GM18508 (cell line): ENCODE results near the gene P3H2.

Source experiments
- ATAC-seq: cut with Tn5 transposase; IDR thresholded peaks from one replicate; pipeline ENCODE4 v1.9.1; 2021; ENCODE audit warnings: moderate number of reproducible peaks; ENCODE audit not compliant: insufficient read depth, unreplicated experiment

Gene P3H2

GRCh38 chr3:190127797-190128196 is 7.1 kb upstream of the P3H2 start:
- no peak for ATAC-seq

- ATAC-seq: no peak
Measured at GRCh38 chr3:190127195-190127594, 6.5 kb upstream of the P3H2 start.

- no peak for ATAC-seq
Measured at GRCh38 chr3:190125436-190126068, 4.9 kb upstream of the P3H2 start.

GRCh38 chr3:190124067-190124466 is 3.4 kb upstream of the P3H2 start:
- ATAC-seq: no peak

GRCh38 chr3:190122198-190122771 is 1.6 kb upstream of the P3H2 start:
- ATAC-seq: no peak

GRCh38 chr3:190121383-190121782 is 686 bp upstream of the P3H2 start:
- ATAC-seq: no peak

- no peak for ATAC-seq
Measured at GRCh38 chr3:190121061-190121377, 322 bp upstream of the P3H2 start.

GRCh38 chr3:190119461-190120268 is 1.0 kb downstream of the P3H2 start:
- ATAC-seq: no peak

GRCh38 chr3:190118438-190118837 is 2.3 kb downstream of the P3H2 start:
- ATAC-seq: no peak

- no peak for ATAC-seq
Measured at GRCh38 chr3:190117981-190118380, 2.7 kb downstream of the P3H2 start.

- no peak for ATAC-seq
Measured at GRCh38 chr3:190116551-190117067, 4.1 kb downstream of the P3H2 start.

GRCh38 chr3:190110826-190111225 is 9.9 kb downstream of the P3H2 start:
- ATAC-seq: no peak

- ATAC-seq: no peak
Measured at GRCh38 chr3:190109441-190109840, 11.3 kb downstream of the P3H2 start.

- no peak for ATAC-seq
Measured at GRCh38 chr3:190108804-190109203, 11.9 kb downstream of the P3H2 start.

- ATAC-seq: no peak
Measured at GRCh38 chr3:190105876-190106275, 14.8 kb downstream of the P3H2 start.

- ATAC-seq: no peak
Measured at GRCh38 chr3:190101320-190102011, 19.2 kb downstream of the P3H2 start.

- ATAC-seq: no peak
Measured at GRCh38 chr3:190099099-190099498, 21.6 kb downstream of the P3H2 start.

GRCh38 chr3:190097617-190098016 is 23.1 kb downstream of the P3H2 start:
- no peak for ATAC-seq

- ATAC-seq: no peak
Measured at GRCh38 chr3:190097025-190097424, 23.7 kb downstream of the P3H2 start.

- ATAC-seq: no peak
Measured at GRCh38 chr3:190096345-190096744, 24.4 kb downstream of the P3H2 start.

- ATAC-seq: no peak
Measured at GRCh38 chr3:190094160-190094718, 26.5 kb downstream of the P3H2 start.
